Endothelial cell of umbilical vein (primary cell): ENCODE data around the gene SKA1. TPM values are rescaled to one million over a fixed set of nuclear protein-coding genes. Genes with fewer than 3 reads are reported as not detected.

Experiments used
- BruUV-seq: library from RNA; stranded (reverse); fragments of 400-500 nt; replicated peaks from 2 replicates; lab custom pipeline; 2021; lab: Mats Ljungman, UMichigan
- CTCF ChIA-PET: fragments of 300-600, 350-600 bp; sonication (Branson Sonifier 250); formaldehyde crosslinking; loops from one replicate; lab custom pipeline; 2021; ENCODE audit warnings: antibody characterized with exemption, inconsistent platforms; lab: Charles Lee
- POLR2A ChIA-PET: fragments of 300-600, 350-600 bp; sonication (Branson Sonifier 250); formaldehyde crosslinking; loops from one replicate; lab custom pipeline; 2021; ENCODE audit warnings: antibody characterized with exemption, inconsistent platforms; lab: Charles Lee
- DNase-seq: peaks from one replicate; pipeline ENCODE4 v3.0.0-alpha.2; 2011; ENCODE audit warnings: low read depth, low spot score
- FAIRE-seq: peaks from 2 replicates; lab custom pipeline; 2011; peaks lifted over from hg19 to GRCh38; lab: Jason Lieb, UNC
- H2AFZ ChIP-seq: 2 replicates; pipeline ENCODE4 v1.6.0; 2012; ENCODE audit warnings: low read depth, low read length, control low read depth, inconsistent platforms
- H3K27ac ChIP-seq: 2 replicates; pipeline ENCODE4 v1.5.1; 2011; ENCODE audit warnings: low read depth, mild to moderate bottlenecking, control low read depth, low read length, moderate library complexity; ENCODE audit not compliant: insufficient read depth
- H3K27me3 ChIP-seq, 2 experiments: 2 replicates each; pipeline versions ENCODE4 v1.6.0 to v1.6.1; 2011; ENCODE audit warnings: low read length in 2 of 2, mixed read lengths in 1 of 2; ENCODE audit not compliant: control insufficient read depth in 2 of 2, insufficient read depth in 2 of 2
- H3K36me3 ChIP-seq, 2 experiments: 2 replicates in 1 of 2; 3 replicates in 1 of 2; pipeline ENCODE4 v1.5.1; 2011; ENCODE audit warnings: low read length in 2 of 2, mild to moderate bottlenecking in 1 of 2, moderate library complexity in 1 of 2; ENCODE audit not compliant: control insufficient read depth in 2 of 2, insufficient read depth in 2 of 2; ENCODE audit errors: extremely low read depth in 1 of 2
- H3K4me1 ChIP-seq: 3 replicates; pipeline ENCODE4 v1.5.1; 2011; ENCODE audit warnings: mild to moderate bottlenecking, low read length; ENCODE audit not compliant: control insufficient read depth, insufficient read depth; ENCODE audit errors: extremely low read depth
- H3K4me2 ChIP-seq: 2 replicates; pipeline ENCODE4 v1.6.1; 2011; ENCODE audit warnings: low read length, control low read depth, mixed read lengths; ENCODE audit not compliant: insufficient read depth
- H3K4me3 ChIP-seq, 3 experiments: fragments of 200-600 bp in 1 of 3; sonication (generic), shearing (Covaris generic) in 1 of 3; replicated peaks in 1 of 3; 2 replicates each; pipeline ENCODE4 v1.5.1; 2011 to 2016; ENCODE audit warnings: control low read depth in 3 of 3, low read length in 3 of 3, mild to moderate bottlenecking in 2 of 3, inconsistent platforms in 1 of 3, low read depth in 1 of 3, moderate library complexity in 1 of 3; ENCODE audit not compliant: insufficient read depth in 1 of 3
- H3K79me2 ChIP-seq: 2 replicates; pipeline ENCODE4 v1.6.0; 2012; ENCODE audit warnings: low read length, inconsistent platforms; ENCODE audit not compliant: control insufficient read depth, insufficient read depth
- H3K9ac ChIP-seq: replicated peaks from 2 replicates; pipeline ENCODE3; 2011; ENCODE audit warnings: low read length, control low read depth; ENCODE audit not compliant: insufficient read depth; ENCODE audit errors: extremely low read depth
- H3K9me1 ChIP-seq: replicated peaks from 3 replicates; pipeline ENCODE4 v1.6.0; 2011; ENCODE audit warnings: mild to moderate bottlenecking, low read length; ENCODE audit not compliant: control insufficient read depth, insufficient read depth; ENCODE audit errors: extremely low read depth
- H3K9me3 ChIP-seq: replicated peaks from 2 replicates; pipeline ENCODE4 v1.5.1; 2012; ENCODE audit warnings: low read length, inconsistent platforms; ENCODE audit not compliant: control insufficient read depth, insufficient read depth
- H4K20me1 ChIP-seq: replicated peaks from 2 replicates; pipeline ENCODE3; 2011; ENCODE audit warnings: mild to moderate bottlenecking, low read length; ENCODE audit not compliant: control insufficient read depth, insufficient read depth; ENCODE audit errors: extremely low read depth
- EZH2 ChIP-seq: IDR thresholded peaks from 2 replicates; pipeline ENCODE4 v1.6.1; 2012; ENCODE audit warnings: borderline replicate concordance, low read depth, mild to moderate bottlenecking, moderate library complexity, low read length, inconsistent platforms; ENCODE audit not compliant: severe bottlenecking
- FOS ChIP-seq: IDR thresholded peaks from 2 replicates; pipeline ENCODE4 v1.6.1; 2011; ENCODE audit warnings: mild to moderate bottlenecking, low read length, moderate library complexity, borderline replicate concordance; ENCODE audit not compliant: insufficient read depth
- GATA2 ChIP-seq: IDR thresholded peaks from 2 replicates; pipeline ENCODE4 v1.7.0; 2011; ENCODE audit warnings: low read depth, mild to moderate bottlenecking, moderate library complexity, mixed read lengths, low read length; ENCODE audit not compliant: insufficient read length, insufficient read depth
- JUN ChIP-seq: IDR thresholded peaks from 2 replicates; pipeline ENCODE4 v1.6.1; 2011; ENCODE audit warnings: borderline replicate concordance, low read depth; ENCODE audit not compliant: insufficient read length, insufficient read depth
- MYC ChIP-seq: IDR thresholded peaks from one replicate; pipeline ENCODE4 v1.6.1; 2011; ENCODE audit warnings: mild to moderate bottlenecking, low read depth, low read length
- POLR2A ChIP-seq: IDR thresholded peaks from 2 replicates; pipeline ENCODE4 v1.6.1; 2012; ENCODE audit warnings: low read depth, mild to moderate bottlenecking, control low read depth, low read length
- POLR2AphosphoS5 ChIP-seq: IDR thresholded peaks from 2 replicates; pipeline ENCODE4 v1.6.1; 2012; ENCODE audit warnings: low read depth, mild to moderate bottlenecking, control low read depth, low read length, moderate library complexity; ENCODE audit not compliant: insufficient read depth
- dilution Hi-C: fragments of 300-500 bp; cut with MboI; formaldehyde crosslinking; loops from one replicate; pipeline ENCODE4 v1.15.0; 2019; ENCODE audit warnings: low sequenced_read_pairs; ENCODE audit not compliant: extremely low pct_ligation_motif_present
- intact Hi-C: fragments of 100-400 bp; cut with micrococcal nuclease; formaldehyde crosslinking; loops from one replicate; pipeline ENCODE4 v1.10.0; 2022
- polyA plus RNA-seq, 4 experiments: library from polyadenylated mRNA; depleted of rRNA in 3 of 4; stranded (reverse) in 3 of 4; unstranded in 1 of 4; fragments of >200 nt; gene quantifications; 2 replicates each; pipeline versions ENCODE4 v1.2.1 to v1.2.3, GENCODE V29; 2011 to 2012; ENCODE audit warnings: missing spikeins in 1 of 4
- total RNA-seq: library from RNA; stranded (reverse); gene quantifications from 2 replicates; pipeline ENCODE4 v1.2.3, GENCODE V29; 2021
- TF ChIP-seq, protein P1 (sequence below): IDR thresholded peaks from 2 replicates; pipeline ENCODE4 v1.6.1; 2011; ENCODE audit not compliant: insufficient read depth, insufficient read length
- TF ChIP-seq, protein P2 (sequence below), 2 donors: IDR thresholded peaks; 1 replicate in 1 of 2; 2 replicates in 1 of 2; pipeline ENCODE4 v1.5.1; 2011; ENCODE audit warnings: low read length in 2 of 2, mild to moderate bottlenecking in 2 of 2, moderate library complexity in 2 of 2, control low read depth in 1 of 2, inconsistent platforms in 1 of 2, low read depth in 1 of 2; ENCODE audit not compliant: insufficient read depth in 1 of 2; ENCODE audit errors: extremely low read depth in 1 of 2

The SKA1 gene
- total and polyA plus RNA-seq, 2 donors (not counting 3 experiments of a cell fraction or from before 2014, with no cell fraction given) = 8.7 to 23.9 TPM

- Histone ChIP-seq H3K79me2 (no peaks in the 10 kb centered on the region), H3K27ac (no peak overlapping the region), H3K4me1 (peaks cover 4% of the 10 kb centered on the region), H3K9ac (no peak overlapping the region), H3K4me2 (no peak overlapping the region), H3K9me3 (no peaks in the 10 kb centered on the region), H3K9me1 (no peaks in the 10 kb centered on the region), H4K20me1 (no peaks in the 10 kb centered on the region), H3K4me3 (no peak overlapping the region), H3K27me3 (peaks cover 12 to 14% of the 10 kb centered on the region in 2 experiments), H2AFZ (no peak overlapping the region), H3K36me3 (no peaks in the 10 kb centered on the region)
- POLR2A ChIA-PET = no interaction called here
- DNase-seq = no peak
- no peak for TF ChIP-seq JUN
- no peak for TF ChIP-seq POLR2A
- no peak for TF ChIP-seq FOS
- TF ChIP-seq, protein P1, sequence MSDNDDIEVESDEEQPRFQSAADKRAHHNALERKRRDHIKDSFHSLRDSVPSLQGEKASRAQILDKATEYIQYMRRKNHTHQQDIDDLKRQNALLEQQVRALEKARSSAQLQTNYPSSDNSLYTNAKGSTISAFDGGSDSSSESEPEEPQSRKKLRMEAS = no peak
- no peak for TF ChIP-seq POLR2AphosphoS5
- TF ChIP-seq, protein P2, sequence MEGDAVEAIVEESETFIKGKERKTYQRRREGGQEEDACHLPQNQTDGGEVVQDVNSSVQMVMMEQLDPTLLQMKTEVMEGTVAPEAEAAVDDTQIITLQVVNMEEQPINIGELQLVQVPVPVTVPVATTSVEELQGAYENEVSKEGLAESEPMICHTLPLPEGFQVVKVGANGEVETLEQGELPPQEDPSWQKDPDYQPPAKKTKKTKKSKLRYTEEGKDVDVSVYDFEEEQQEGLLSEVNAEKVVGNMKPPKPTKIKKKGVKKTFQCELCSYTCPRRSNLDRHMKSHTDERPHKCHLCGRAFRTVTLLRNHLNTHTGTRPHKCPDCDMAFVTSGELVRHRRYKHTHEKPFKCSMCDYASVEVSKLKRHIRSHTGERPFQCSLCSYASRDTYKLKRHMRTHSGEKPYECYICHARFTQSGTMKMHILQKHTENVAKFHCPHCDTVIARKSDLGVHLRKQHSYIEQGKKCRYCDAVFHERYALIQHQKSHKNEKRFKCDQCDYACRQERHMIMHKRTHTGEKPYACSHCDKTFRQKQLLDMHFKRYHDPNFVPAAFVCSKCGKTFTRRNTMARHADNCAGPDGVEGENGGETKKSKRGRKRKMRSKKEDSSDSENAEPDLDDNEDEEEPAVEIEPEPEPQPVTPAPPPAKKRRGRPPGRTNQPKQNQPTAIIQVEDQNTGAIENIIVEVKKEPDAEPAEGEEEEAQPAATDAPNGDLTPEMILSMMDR (IDR thresholded peaks at IDR 0.05; ENCODE audit: extremely low read depth in 1 of 2, insufficient read depth in 1 of 2, low read depth in 1 of 2, low read length in 2 of 2) = no peak
- no peak for TF ChIP-seq GATA2
- no peak for TF ChIP-seq MYC
- TF ChIP-seq EZH2 = no peak
- dilution Hi-C loops = no loop called here
- CTCF ChIA-PET = no interaction called here
- no peak for FAIRE-seq
- intact Hi-C loops = no loop called here
- no TSS peak for BruUV-seq
Measured at GRCh38 chr18:50360611-50361010, 14.2 kb upstream of the SKA1 start.
